K562 (cell line): Measurements from ENCODE around the gene CCNDBP1. TPM values are rescaled to one million over a fixed set of nuclear protein-coding genes. Genes with fewer than 3 reads are reported as not detected.

Experiments used
- ATAC-seq: fragments of 200-7000 bp; cut with Tn5 transposase; 3 replicates; pipeline ENCODE4 v1.9.1; 2020; ENCODE audit warnings: moderate library complexity
- BruUV-seq: library from RNA; stranded (reverse); fragments of 400-500 nt; replicated peaks from 2 replicates; lab custom pipeline; 2021; lab: Mats Ljungman, UMichigan
- CTCF ChIA-PET: fragments of 300-600 bp; formaldehyde crosslinking; extraction: SDS; loops from one replicate; lab custom pipeline; 2021; ENCODE audit warnings: low intra/inter-chr PET ratio; lab: Yijun Ruan, JAX
- POLR2A ChIA-PET: fragments of 300-600, 350-650 bp; sonication (Branson Sonifier 250); formaldehyde crosslinking; extraction: SDS; loops from one replicate; lab custom pipeline; 2021; ENCODE audit warnings: antibody characterized with exemption, inconsistent platforms; lab: Yijun Ruan, JAX
- DNase-seq, 4 experiments: peaks; one replicate each; pipeline versions ENCODE4 v3.0.0 to v3.0.0-alpha.2; 2011 to 2018; ENCODE audit warnings: low spot score in 3 of 4, mixed read lengths in 3 of 4; ENCODE audit errors: extremely low read depth in 1 of 4
- FAIRE-seq: peaks from 2 replicates; lab custom pipeline; 2011; peaks lifted over from hg19 to GRCh38; lab: Jason Lieb, UNC
- H2AFZ ChIP-seq: 2 replicates; pipeline ENCODE4 v1.6.0; 2011; ENCODE audit warnings: low read depth, low read length, control low read depth, inconsistent platforms
- H3K27ac ChIP-seq: fragments of 200-600 bp; 3 replicates; pipeline ENCODE4 v1.8.0; 2011; ENCODE audit warnings: low read depth, mild to moderate bottlenecking, control low read depth, inconsistent platforms, low read length, moderate library complexity, mixed read lengths; ENCODE audit errors: extremely low read depth
- H3K27me3 ChIP-seq, 2 experiments: fragments of 300-600 bp in 1 of 2; 2 replicates in 1 of 2; 3 replicates in 1 of 2; pipeline versions ENCODE4 v1.6.0 to v1.8.0; 2011; ENCODE audit warnings: inconsistent platforms in 2 of 2, low read length in 2 of 2, mild to moderate bottlenecking in 1 of 2, mixed read lengths in 1 of 2, moderate library complexity in 1 of 2; ENCODE audit not compliant: control insufficient read depth in 2 of 2, insufficient read depth in 2 of 2
- H3K36me3 ChIP-seq: fragments of 300-600 bp; 3 replicates; pipeline ENCODE4 v1.8.0; 2011; ENCODE audit warnings: mild to moderate bottlenecking, low read length, inconsistent platforms; ENCODE audit not compliant: control insufficient read depth, insufficient read depth
- H3K4me1 ChIP-seq, 2 experiments: fragments of 200-600 bp in 1 of 2; replicated peaks in 1 of 2; 2 replicates in 1 of 2; 3 replicates in 1 of 2; pipeline versions ENCODE4 v1.5.1 to v1.8.0; 2011; ENCODE audit warnings: inconsistent platforms in 2 of 2, low read length in 2 of 2, mild to moderate bottlenecking in 1 of 2, mixed read lengths in 1 of 2, moderate library complexity in 1 of 2; ENCODE audit not compliant: control insufficient read depth in 2 of 2, insufficient read depth in 2 of 2
- H3K4me2 ChIP-seq: 2 replicates; pipeline ENCODE4 v1.6.1; 2011; ENCODE audit warnings: low read length, control low read depth, inconsistent platforms, mixed read lengths; ENCODE audit not compliant: insufficient read depth
- H3K4me3 ChIP-seq: fragments of 200-600 bp; sonication (generic), shearing (Covaris generic); 2 replicates; pipeline ENCODE4 v1.5.1; 2016; ENCODE audit warnings: control low read depth, inconsistent platforms
- H3K79me2 ChIP-seq: fragments of 200-600 bp; 3 replicates; pipeline ENCODE4 v1.8.0; 2011; ENCODE audit warnings: low read length, inconsistent platforms; ENCODE audit not compliant: control insufficient read depth, insufficient read depth
- H3K9ac ChIP-seq, 2 experiments: 2 replicates each; pipeline versions ENCODE4 v1.6.0 to v1.6.1; 2011; ENCODE audit warnings: low read depth in 2 of 2, low read length in 2 of 2, control low read depth in 1 of 2, inconsistent platforms in 1 of 2, mild to moderate bottlenecking in 1 of 2, mixed read lengths in 1 of 2; ENCODE audit not compliant: insufficient read depth in 1 of 2
- H3K9me1 ChIP-seq: one replicate; pipeline ENCODE4 v1.6.0; 2011; ENCODE audit warnings: inconsistent platforms, mild to moderate bottlenecking, low read length, moderate library complexity; ENCODE audit not compliant: control insufficient read depth, insufficient read depth
- H3K9me3 ChIP-seq: replicated peaks from 2 replicates; pipeline ENCODE4 v1.5.1; 2011; ENCODE audit warnings: low read depth, low read length, inconsistent platforms; ENCODE audit not compliant: control insufficient read depth, insufficient read depth
- H4K20me1 ChIP-seq: replicated peaks from 2 replicates; pipeline ENCODE4 v1.6.1; 2011; ENCODE audit warnings: low read length, inconsistent platforms, mixed read lengths; ENCODE audit not compliant: control insufficient read depth, insufficient read depth
- GATAD2A ChIP-seq: fragments of 450-650 bp; IDR thresholded peaks from 2 replicates; pipeline ENCODE4 v1.6.1; 2017
- MAZ ChIP-seq, 2 experiments: fragments of 450-650 bp in 1 of 2; sonication (generic) in 1 of 2; formaldehyde crosslinking; IDR thresholded peaks in 1 of 2; conservative IDR thresholded peaks in 1 of 2; 2 replicates each; pipeline versions ENCODE4 v1.4.0 to v1.5.0; 2020; ENCODE audit warnings: mild to moderate bottlenecking in 1 of 2, missing genetic modification reagents in 1 of 2
- MTA3 ChIP-seq: fragments of 450-650 bp; formaldehyde crosslinking; IDR thresholded peaks from 2 replicates; pipeline ENCODE4 v1.6.1; 2017; ENCODE audit warnings: mild to moderate bottlenecking, borderline replicate concordance
- WGBS: fragments of 100-300 bp; shearing (Covaris generic); methylation state at CpG from one replicate; pipeline ENCODE4 v1.1.6; 2016; ENCODE audit warnings: low coverage, mixed read lengths; ENCODE audit not compliant: insufficient coverage; ENCODE audit errors: missing lambda C conversion rate; 5-methylcytosine and 5-hydroxymethylcytosine counted together
- in situ Hi-C: fragments of 300-500 bp; cut with MboI; formaldehyde crosslinking; loops from 4 replicates; pipeline ENCODE4 v1.15.0; 2018; ENCODE audit warnings: inconsistent platforms, mixed read lengths
- intact Hi-C: fragments of 100-400 bp; cut with micrococcal nuclease; formaldehyde crosslinking; loops from 2 replicates; pipeline ENCODE4 v1.14.2; 2022
- polyA plus RNA-seq, 8 experiments: library from polyadenylated mRNA; depleted of rRNA in 4 of 8; stranded (reverse) in 5 of 8; unstranded in 3 of 8; fragments of >200 nt; fragmentation: Nextera tagmentation in 2 of 8; fragmentation: Illumina TruSeq in 1 of 8; extraction: Ambion mirVana in 2 of 8; extraction: Trizol in 1 of 8; gene quantifications; 2 replicates each; pipeline versions ENCODE4 v1.2.1 to v1.2.3, GENCODE V29; 2011 to 2014; ENCODE audit warnings: inconsistent platforms in 1 of 8, missing spikeins in 1 of 8
- total RNA-seq, 7 experiments: library from RNA; depleted of rRNA in 6 of 7; stranded (reverse); fragments of >200 nt in 6 of 7; fragmentation: Illumina TruSeq in 2 of 7; extraction: Trizol in 2 of 7; gene quantifications; 2 replicates each; pipeline versions ENCODE4 v1.2.1 to v1.2.3, GENCODE V29; 2011 to 2021; ENCODE audit warnings: low replicate concordance in 1 of 7
- TF ChIP-seq, protein P1 (sequence below), 2 experiments: IDR thresholded peaks in 1 of 2; conservative IDR thresholded peaks in 1 of 2; 2 replicates each; pipeline ENCODE4 v1.6.1; 2016; ENCODE audit warnings: low read depth in 2 of 2, mild to moderate bottlenecking in 1 of 2, missing compliant biosample characterization in 1 of 2, missing genetic modification characterization in 1 of 2, moderate library complexity in 1 of 2
- TF ChIP-seq, protein P2 (sequence below): fragments of 450-650 bp; IDR thresholded peaks from 2 replicates; pipeline ENCODE4 v1.6.1; 2018; ENCODE audit not compliant: partially characterized antibody
- TF ChIP-seq, protein P3 (sequence below), 3 experiments: fragments of 200-800 bp in 1 of 3; fragments of 250-450 bp in 1 of 3; fragments of 450-650 bp in 1 of 3; sonication (Bioruptor Pico) in 1 of 3; sonication (Bioruptor generic) in 1 of 3; formaldehyde crosslinking in 1 of 3; IDR thresholded peaks; 2 replicates each; pipeline versions ENCODE4 v1.6.1 to v1.8.0; 2016 to 2022; ENCODE audit warnings: mild to moderate bottlenecking in 2 of 3, missing genetic modification characterization in 2 of 3, missing compliant biosample characterization in 1 of 3, moderate library complexity in 1 of 3
- TF ChIP-seq, protein P4 (sequence below), 3 experiments: IDR thresholded peaks in 2 of 3; conservative IDR thresholded peaks in 1 of 3; 2 replicates each; pipeline ENCODE4 v1.5.1; 2011 to 2012; ENCODE audit warnings: low read length in 3 of 3, mild to moderate bottlenecking in 3 of 3, control low read depth in 2 of 3, improper control_type of control experiment in 1 of 3, inconsistent platforms in 1 of 3, low read depth in 1 of 3, mixed read lengths in 1 of 3, moderate library complexity in 1 of 3; ENCODE audit not compliant: insufficient read depth in 2 of 3

Gene CCNDBP1
- total and polyA plus RNA-seq, 9 of the 15 experiments (the other 6 are each of a cell fraction or from before 2014, with no cell fraction given), result 37.0 to 111 (median 55.5) TPM

DNA sequence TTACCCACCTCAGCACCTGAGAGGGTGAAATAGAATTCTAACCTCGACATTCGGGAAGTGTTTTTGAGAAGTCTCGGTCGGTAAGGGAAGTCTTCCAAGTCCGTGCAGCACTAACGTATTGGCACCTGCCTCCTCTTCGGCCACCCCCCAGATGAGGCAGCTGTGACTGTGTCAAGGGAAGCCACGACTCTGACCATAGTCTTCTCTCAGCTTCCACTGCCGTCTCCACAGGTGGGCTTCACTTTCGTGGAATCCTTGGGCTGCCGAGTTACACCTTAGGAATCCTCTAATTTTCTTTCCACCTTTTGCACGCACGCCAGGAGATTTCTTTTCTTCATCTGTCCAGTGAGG is 775 bp downstream of the CCNDBP1 start:
- Histone ChIP-seq H2AFZ (peak overlapping the region; percentile 93), H3K4me3 (peak overlapping the region; percentile 70), H3K9me3 (no peaks in the 10 kb centered on the region), H3K27ac (peak overlapping the region; percentile 83), H4K20me1 (no peaks in the 10 kb centered on the region), H3K27me3 (no peaks in the 10 kb centered on the region), H3K4me2 (peak overlapping the region; percentile 95), H3K79me2 (peaks cover 18% of the 10 kb centered on the region), H3K4me1 (peaks cover 12 to 15% of the 10 kb centered on the region in 2 experiments), H3K9me1 (peaks cover 3% of the 10 kb centered on the region), H3K9ac (peak overlapping the region; percentile 75 to 96), H3K36me3 (peaks cover 46% of the 10 kb centered on the region; the same call in 2 of the 3 replicates)
- POLR2A ChIA-PET, result interaction anchor here (1.3 to 2.3 kb wide), 4 partner anchors 9 to 18 kb away, joined by 4 to 7 read pairs (median 6); no protein-coding TSS in a partner anchor
- in situ Hi-C loops, result no loop called here
- no peak for DNase-seq
- FAIRE-seq, result peak; percentile 11
- peak; percentile 58 for ATAC-seq
- intact Hi-C loops, result loop anchor here (2.0 to 10.0 kb wide), 3 partner anchors 81 to 484 kb away; partner anchors contain the start of gene UBR1
- under 1% methylated on average over 12 of the region's 13 CpGs for WGBS
- CTCF ChIA-PET, result interaction anchor here (1.2 kb wide), 1 partner anchor 260 kb away, joined by 3 read pairs; no protein-coding TSS in a partner anchor
- BruUV-seq, result no TSS peak
- TF ChIP-seq GATAD2A, result 0 out of 2 replicates have a peak, but pooled peaks have one; percentile 38
- TF ChIP-seq, protein P1, sequence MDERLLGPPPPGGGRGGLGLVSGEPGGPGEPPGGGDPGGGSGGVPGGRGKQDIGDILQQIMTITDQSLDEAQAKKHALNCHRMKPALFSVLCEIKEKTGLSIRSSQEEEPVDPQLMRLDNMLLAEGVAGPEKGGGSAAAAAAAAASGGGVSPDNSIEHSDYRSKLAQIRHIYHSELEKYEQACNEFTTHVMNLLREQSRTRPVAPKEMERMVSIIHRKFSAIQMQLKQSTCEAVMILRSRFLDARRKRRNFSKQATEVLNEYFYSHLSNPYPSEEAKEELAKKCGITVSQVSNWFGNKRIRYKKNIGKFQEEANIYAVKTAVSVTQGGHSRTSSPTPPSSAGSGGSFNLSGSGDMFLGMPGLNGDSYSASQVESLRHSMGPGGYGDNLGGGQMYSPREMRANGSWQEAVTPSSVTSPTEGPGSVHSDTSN (CRISPR knock-in tag; IDR thresholded peaks at IDR 0.05; ENCODE audit: low read depth), result no peak
- TF ChIP-seq, protein P1 (tag; conservative IDR thresholded peaks at IDR 0.05; ENCODE audit: low read depth), result no peak
- TF ChIP-seq, protein P2, sequence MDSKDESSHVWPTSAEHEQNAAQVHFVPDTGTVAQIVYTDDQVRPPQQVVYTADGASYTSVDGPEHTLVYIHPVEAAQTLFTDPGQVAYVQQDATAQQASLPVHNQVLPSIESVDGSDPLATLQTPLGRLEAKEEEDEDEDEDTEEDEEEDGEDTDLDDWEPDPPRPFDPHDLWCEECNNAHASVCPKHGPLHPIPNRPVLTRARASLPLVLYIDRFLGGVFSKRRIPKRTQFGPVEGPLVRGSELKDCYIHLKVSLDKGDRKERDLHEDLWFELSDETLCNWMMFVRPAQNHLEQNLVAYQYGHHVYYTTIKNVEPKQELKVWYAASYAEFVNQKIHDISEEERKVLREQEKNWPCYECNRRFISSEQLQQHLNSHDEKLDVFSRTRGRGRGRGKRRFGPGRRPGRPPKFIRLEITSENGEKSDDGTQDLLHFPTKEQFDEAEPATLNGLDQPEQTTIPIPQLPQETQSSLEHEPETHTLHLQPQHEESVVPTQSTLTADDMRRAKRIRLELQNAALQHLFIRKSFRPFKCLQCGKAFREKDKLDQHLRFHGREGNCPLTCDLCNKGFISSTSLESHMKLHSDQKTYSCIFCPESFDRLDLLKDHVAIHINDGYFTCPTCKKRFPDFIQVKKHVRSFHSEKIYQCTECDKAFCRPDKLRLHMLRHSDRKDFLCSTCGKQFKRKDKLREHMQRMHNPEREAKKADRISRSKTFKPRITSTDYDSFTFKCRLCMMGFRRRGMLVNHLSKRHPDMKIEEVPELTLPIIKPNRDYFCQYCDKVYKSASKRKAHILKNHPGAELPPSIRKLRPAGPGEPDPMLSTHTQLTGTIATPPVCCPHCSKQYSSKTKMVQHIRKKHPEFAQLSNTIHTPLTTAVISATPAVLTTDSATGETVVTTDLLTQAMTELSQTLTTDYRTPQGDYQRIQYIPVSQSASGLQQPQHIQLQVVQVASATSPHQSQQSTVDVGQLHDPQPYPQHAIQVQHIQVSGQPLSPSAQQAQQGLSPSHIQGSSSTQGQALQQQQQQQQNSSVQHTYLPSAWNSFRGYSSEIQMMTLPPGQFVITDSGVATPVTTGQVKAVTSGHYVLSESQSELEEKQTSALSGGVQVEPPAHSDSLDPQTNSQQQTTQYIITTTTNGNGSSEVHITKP, result peak; percentile 55
- TF ChIP-seq MTA3, result peak; percentile 53; the same call in 1 of the 2 replicates
- TF ChIP-seq, protein P3, sequence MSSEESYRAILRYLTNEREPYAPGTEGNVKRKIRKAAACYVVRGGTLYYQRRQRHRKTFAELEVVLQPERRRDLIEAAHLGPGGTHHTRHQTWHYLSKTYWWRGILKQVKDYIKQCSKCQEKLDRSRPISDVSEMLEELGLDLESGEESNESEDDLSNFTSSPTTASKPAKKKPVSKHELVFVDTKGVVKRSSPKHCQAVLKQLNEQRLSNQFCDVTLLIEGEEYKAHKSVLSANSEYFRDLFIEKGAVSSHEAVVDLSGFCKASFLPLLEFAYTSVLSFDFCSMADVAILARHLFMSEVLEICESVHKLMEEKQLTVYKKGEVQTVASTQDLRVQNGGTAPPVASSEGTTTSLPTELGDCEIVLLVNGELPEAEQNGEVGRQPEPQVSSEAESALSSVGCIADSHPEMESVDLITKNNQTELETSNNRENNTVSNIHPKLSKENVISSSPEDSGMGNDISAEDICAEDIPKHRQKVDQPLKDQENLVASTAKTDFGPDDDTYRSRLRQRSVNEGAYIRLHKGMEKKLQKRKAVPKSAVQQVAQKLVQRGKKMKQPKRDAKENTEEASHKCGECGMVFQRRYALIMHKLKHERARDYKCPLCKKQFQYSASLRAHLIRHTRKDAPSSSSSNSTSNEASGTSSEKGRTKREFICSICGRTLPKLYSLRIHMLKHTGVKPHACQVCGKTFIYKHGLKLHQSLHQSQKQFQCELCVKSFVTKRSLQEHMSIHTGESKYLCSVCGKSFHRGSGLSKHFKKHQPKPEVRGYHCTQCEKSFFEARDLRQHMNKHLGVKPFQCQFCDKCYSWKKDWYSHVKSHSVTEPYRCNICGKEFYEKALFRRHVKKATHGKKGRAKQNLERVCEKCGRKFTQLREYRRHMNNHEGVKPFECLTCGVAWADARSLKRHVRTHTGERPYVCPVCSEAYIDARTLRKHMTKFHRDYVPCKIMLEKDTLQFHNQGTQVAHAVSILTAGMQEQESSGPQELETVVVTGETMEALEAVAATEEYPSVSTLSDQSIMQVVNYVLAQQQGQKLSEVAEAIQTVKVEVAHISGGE (CRISPR knock-in tag; IDR thresholded peaks at IDR 0.05), result peak in 1 of 3 experiments; percentile 23; a peak in 2 of 6 replicates
- peak in 1 of 2 experiments; percentile 3; a peak in 1 of 4 replicates for TF ChIP-seq MAZ (CRISPR knock-in tag; conservative IDR thresholded peaks at IDR 0.05 in 1 of 2, IDR thresholded peaks at IDR 0.05 in 1 of 2)
- TF ChIP-seq, protein P4, sequence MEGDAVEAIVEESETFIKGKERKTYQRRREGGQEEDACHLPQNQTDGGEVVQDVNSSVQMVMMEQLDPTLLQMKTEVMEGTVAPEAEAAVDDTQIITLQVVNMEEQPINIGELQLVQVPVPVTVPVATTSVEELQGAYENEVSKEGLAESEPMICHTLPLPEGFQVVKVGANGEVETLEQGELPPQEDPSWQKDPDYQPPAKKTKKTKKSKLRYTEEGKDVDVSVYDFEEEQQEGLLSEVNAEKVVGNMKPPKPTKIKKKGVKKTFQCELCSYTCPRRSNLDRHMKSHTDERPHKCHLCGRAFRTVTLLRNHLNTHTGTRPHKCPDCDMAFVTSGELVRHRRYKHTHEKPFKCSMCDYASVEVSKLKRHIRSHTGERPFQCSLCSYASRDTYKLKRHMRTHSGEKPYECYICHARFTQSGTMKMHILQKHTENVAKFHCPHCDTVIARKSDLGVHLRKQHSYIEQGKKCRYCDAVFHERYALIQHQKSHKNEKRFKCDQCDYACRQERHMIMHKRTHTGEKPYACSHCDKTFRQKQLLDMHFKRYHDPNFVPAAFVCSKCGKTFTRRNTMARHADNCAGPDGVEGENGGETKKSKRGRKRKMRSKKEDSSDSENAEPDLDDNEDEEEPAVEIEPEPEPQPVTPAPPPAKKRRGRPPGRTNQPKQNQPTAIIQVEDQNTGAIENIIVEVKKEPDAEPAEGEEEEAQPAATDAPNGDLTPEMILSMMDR (IDR thresholded peaks at IDR 0.05 in 2 of 3, conservative IDR thresholded peaks at IDR 0.05 in 1 of 3; ENCODE audit: insufficient read depth in 2 of 3, low read depth in 1 of 3, low read length in 3 of 3), result 0 out of 6 replicates have a peak, but pooled peaks of 1 of the 3 experiments have one; percentile 17
